Measurements from ENCODE around the gene MAZ. TPM values are rescaled to one million over a fixed set of nuclear protein-coding genes. Genes with fewer than 3 reads are reported as not detected.

The MAZ gene
- total RNA-seq, 6 experiments from 2014 or later = 42.9 to 106 (median 60.7) TPM

DNA sequence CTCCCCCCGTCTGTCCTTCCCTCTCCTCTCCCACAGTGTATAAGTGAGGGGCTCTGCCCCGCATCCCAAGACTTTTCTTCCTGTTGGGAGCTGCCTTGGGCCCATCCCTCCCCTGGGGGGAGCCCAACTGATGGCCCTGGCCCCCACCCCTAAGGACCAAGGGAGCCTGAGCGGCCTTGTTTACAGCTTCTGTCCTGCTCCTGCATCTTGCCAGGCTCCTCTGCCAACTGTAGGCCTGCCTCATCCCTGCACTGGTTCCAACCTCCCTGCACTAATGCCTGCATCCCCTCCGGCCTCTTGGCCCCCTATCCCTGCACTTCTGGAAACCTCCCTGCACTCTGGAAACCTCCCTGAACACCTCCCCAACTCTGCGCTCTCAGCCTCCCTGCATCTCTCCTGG is 8.3 kb downstream of the MAZ start:
- intact Hi-C loops (cut with DNase I) = loop anchor here in 1 of 2 donors (5.0 to 10.0 kb wide), 2 partner anchors 33 to 180 kb away; partner anchors contain the start of genes HIRIP3 and INO80E
- H3K4me1 ChIP-seq = peaks cover 0 to 35% (median 8%) of the 10 kb centered on the region in 4 donors
- no peak for ATAC-seq
- WGBS (ENCODE audit: insufficient coverage, low coverage, low lambda C conversion rate, missing lambda C conversion rate) = 90% methylated on average over 3 of the region's 5 CpGs
- peak in 1 of 3 donors; percentile 48 for DNase-seq
- peaks cover 0 to 6% (median 0%) of the 10 kb centered on the region in 4 donors for H3K36me3 ChIP-seq
- no peak overlapping the region for H3K4me3 ChIP-seq
- no peaks in the 10 kb centered on the region for H3K27me3 ChIP-seq
- no peak for TF ChIP-seq POLR2A (IDR thresholded peaks at IDR 0.05)
- TF ChIP-seq, protein P1, sequence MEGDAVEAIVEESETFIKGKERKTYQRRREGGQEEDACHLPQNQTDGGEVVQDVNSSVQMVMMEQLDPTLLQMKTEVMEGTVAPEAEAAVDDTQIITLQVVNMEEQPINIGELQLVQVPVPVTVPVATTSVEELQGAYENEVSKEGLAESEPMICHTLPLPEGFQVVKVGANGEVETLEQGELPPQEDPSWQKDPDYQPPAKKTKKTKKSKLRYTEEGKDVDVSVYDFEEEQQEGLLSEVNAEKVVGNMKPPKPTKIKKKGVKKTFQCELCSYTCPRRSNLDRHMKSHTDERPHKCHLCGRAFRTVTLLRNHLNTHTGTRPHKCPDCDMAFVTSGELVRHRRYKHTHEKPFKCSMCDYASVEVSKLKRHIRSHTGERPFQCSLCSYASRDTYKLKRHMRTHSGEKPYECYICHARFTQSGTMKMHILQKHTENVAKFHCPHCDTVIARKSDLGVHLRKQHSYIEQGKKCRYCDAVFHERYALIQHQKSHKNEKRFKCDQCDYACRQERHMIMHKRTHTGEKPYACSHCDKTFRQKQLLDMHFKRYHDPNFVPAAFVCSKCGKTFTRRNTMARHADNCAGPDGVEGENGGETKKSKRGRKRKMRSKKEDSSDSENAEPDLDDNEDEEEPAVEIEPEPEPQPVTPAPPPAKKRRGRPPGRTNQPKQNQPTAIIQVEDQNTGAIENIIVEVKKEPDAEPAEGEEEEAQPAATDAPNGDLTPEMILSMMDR (IDR thresholded peaks at IDR 0.05) = no peak
- no peak overlapping the region for H3K27ac ChIP-seq
- H3K9me3 ChIP-seq = no peaks in the 10 kb centered on the region

DNA sequence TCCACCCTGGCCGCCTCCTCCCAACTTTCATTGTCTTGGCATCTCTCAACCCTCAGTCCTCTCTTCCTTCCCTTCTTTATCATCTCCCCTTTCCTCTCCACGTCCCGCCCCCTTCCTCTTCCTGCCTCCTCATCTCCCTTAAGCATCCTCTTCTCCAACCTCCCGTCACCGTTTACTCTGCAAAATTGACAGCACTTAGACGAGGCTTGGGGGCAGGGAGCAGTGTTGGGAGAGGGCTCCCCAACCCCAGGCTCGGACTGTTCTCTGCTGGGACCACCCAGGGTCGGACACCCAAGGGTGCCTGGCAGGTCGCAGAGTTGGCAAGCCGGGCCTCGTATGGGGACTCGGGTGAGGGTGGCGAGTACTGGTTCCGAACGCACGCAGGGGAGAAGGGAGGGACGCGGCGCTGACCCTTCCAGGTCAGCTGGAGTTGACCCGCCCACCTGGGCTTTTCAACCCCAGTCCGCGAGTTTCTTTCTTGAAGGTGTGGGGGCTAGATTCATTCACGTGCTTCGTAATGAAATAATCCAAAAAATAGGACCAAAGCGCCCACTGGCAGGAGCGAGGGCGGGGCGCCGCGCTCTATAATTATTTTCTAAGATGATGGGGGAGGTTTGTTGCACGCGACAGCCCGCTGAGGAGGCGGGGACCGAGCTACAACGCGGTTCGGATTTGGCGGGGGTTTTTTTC is 8.8 kb downstream of the MAZ start:
- H3K27ac ChIP-seq = peak overlapping the region in 2 of 3 donors; percentile 78 to 87
- ATAC-seq = no peak
- 12% methylated on average over 39 of the region's 39 CpGs for WGBS (ENCODE audit: insufficient coverage, low coverage, low lambda C conversion rate, missing lambda C conversion rate)
- peak in 2 of 3 donors; percentile 59 to 61 for DNase-seq
- H3K9me3 ChIP-seq = no peaks in the 10 kb centered on the region
- H3K36me3 ChIP-seq = peaks cover 0 to 3% (median 0%) of the 10 kb centered on the region in 4 donors
- TF ChIP-seq POLR2A (IDR thresholded peaks at IDR 0.05) = no peak
- TF ChIP-seq, protein P1 (IDR thresholded peaks at IDR 0.05) = no peak
- H3K4me3 ChIP-seq = peak overlapping the region; percentile 66 to 89 (median 77)
- intact Hi-C loops (cut with DNase I) = loop anchor here in 1 of 2 donors (10.0 kb wide), 1 partner anchor 180 kb away; the partner anchor contains the start of genes HIRIP3 and INO80E
- H3K27me3 ChIP-seq = no peaks in the 10 kb centered on the region
- peaks cover 0 to 41% (median 12%) of the 10 kb centered on the region in 4 donors for H3K4me1 ChIP-seq

DNA sequence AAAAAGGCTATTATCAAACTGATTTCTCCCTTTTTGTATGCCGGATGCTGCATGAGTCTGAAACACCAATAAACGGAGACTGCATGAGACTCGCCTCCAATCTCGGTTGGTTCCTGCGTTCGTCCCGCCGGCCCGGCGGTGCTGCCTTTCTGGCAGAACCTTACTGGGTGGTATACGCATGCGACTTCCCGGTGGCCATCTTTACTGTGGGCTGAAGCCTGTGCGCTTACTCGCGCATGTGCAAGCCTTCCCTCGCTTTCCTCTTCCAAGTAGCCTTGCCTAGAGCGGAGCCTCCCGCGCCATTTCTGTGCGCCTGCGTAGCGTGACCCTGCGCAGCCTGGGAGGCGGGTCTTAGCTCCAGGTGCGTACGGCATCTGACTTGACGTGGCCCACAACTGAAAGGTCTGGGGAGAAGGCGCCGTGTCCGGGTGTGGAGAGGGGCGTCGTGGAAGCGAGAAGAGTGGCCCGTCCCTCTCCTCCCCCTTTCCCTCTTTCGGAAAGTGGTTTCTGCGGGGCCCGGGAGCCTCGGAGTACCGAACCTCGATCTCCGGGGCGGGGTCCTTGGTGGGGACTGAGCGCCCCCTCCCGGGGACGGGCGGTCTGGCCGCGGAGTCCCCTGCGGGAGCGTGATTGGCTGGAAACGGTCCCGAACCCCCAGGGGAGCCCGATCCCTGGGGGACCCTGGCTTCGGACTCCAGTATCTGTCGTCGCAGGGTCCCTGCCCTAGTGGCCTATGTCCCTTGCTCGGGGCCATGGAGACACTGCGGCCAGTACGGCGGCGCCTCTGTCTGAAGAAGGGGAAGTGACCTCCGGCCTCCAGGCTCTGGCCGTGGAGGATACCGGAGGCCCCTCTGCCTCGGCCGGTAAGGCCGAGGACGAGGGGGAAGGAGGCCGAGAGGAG is 9.7 kb downstream of the MAZ start, which contains the start of gene PAGR1:
PAGR1 (plus strand) TSS at position 360 of the 901 bp plus-strand sequence; CDS start at position 734, 374 bp downstream.
- under 1% methylated on average over 43 of the region's 70 CpGs for WGBS (ENCODE audit: insufficient coverage, low coverage, low lambda C conversion rate, missing lambda C conversion rate)
- intact Hi-C loops (cut with DNase I) = loop anchor here in 1 of 2 donors (10.0 kb wide), 1 partner anchor 179 kb away; the partner anchor contains the start of genes HIRIP3 and INO80E
- H3K4me1 ChIP-seq = peaks cover 0 to 41% (median 13%) of the 10 kb centered on the region in 4 donors

More for the DNA sequence above, 9.7 kb downstream of the MAZ start, which contains the start of gene PAGR1:
- peak within 1 kb of the TSS; percentile 78 to 88 (median 87) for H3K27ac ChIP-seq
- TF ChIP-seq, protein P1 (IDR thresholded peaks at IDR 0.05) = peak; percentile 88 to 96 (median 94)
- TF ChIP-seq POLR2A (IDR thresholded peaks at IDR 0.05) = peak; percentile 79
- no peaks in the 10 kb centered on the region for H3K27me3 ChIP-seq
- ATAC-seq (peak; percentile 71 to 82 (median 78)), DNase-seq (peak; percentile 98 to 99 (median 98))
- H3K4me3 ChIP-seq = peak within 1 kb of the TSS; percentile 66 to 89 (median 77)
- H3K9me3 ChIP-seq = no peaks in the 10 kb centered on the region
- H3K36me3 ChIP-seq = no peaks in the 10 kb centered on the region

Data from right lobe of liver (tissue), 6 donors.